ENCODE data around the gene MYO18A.
A peak's percentile ranks its signal among the peaks of the same experiment; 100 is the strongest.
"Not testable (repeated sequence)": the region's sequence is repeated elsewhere in the genome, so short reads cannot be mapped to it uniquely, and the experiment has no call there.

MYO18A gene

GRCh38 chr17:29151567-29151966, 28.6 kb downstream of the MYO18A start:
- H3K9ac ChIP-seq (ENCODE audit: low read length in 5 of 5), result no peak overlapping the region
- peaks cover 20 to 53% (median 47%) of the 10 kb centered on the region in 5 donors for H3K4me1 ChIP-seq (ENCODE audit: control insufficient read depth in 5 of 5, insufficient read depth in 5 of 5, low read length in 5 of 5)
- no peaks in the 10 kb centered on the region for H3K9me3 ChIP-seq (ENCODE audit: control insufficient read depth in 5 of 5, low read length in 5 of 5)
- no peaks in the 10 kb centered on the region for H3K27me3 ChIP-seq (ENCODE audit: control insufficient read depth in 5 of 5, insufficient read depth in 4 of 5, low read length in 5 of 5)
- no peaks in the 10 kb centered on the region for H3K36me3 ChIP-seq (ENCODE audit: control insufficient read depth in 5 of 5, insufficient read depth in 5 of 5, low read length in 5 of 5)
- no peak overlapping the region for H3K4me3 ChIP-seq (ENCODE audit: low read depth in 1 of 5, low read length in 5 of 5)
- H3K27ac ChIP-seq (ENCODE audit: low read depth, low read length), result no peak overlapping the region

GRCh38 chr17:29150161-29150560, 30.0 kb downstream of the MYO18A start:
- peak overlapping the region; percentile 74 for H3K27ac ChIP-seq (ENCODE audit: low read depth, low read length)
- H3K27me3 ChIP-seq (ENCODE audit: control insufficient read depth in 5 of 5, insufficient read depth in 4 of 5, low read length in 5 of 5), result no peaks in the 10 kb centered on the region
- no peaks in the 10 kb centered on the region for H3K9me3 ChIP-seq (ENCODE audit: control insufficient read depth in 5 of 5, low read length in 5 of 5)
- peak overlapping the region in 2 of 5 donors; percentile 81 to 85 for H3K9ac ChIP-seq (ENCODE audit: low read length in 5 of 5)
- no peak overlapping the region for H3K4me3 ChIP-seq (ENCODE audit: low read depth in 1 of 5, low read length in 5 of 5)
- H3K36me3 ChIP-seq (ENCODE audit: control insufficient read depth in 5 of 5, insufficient read depth in 5 of 5, low read length in 5 of 5), result no peaks in the 10 kb centered on the region
- H3K4me1 ChIP-seq (ENCODE audit: control insufficient read depth in 5 of 5, insufficient read depth in 5 of 5, low read length in 5 of 5), result peaks cover 10 to 46% (median 39%) of the 10 kb centered on the region in 5 donors

GRCh38 chr17:29149431-29150064, 30.6 kb downstream of the MYO18A start:
- peaks cover 6 to 44% (median 36%) of the 10 kb centered on the region in 5 donors for H3K4me1 ChIP-seq (ENCODE audit: control insufficient read depth in 5 of 5, insufficient read depth in 5 of 5, low read length in 5 of 5)
- no peaks in the 10 kb centered on the region for H3K27me3 ChIP-seq (ENCODE audit: control insufficient read depth in 5 of 5, insufficient read depth in 4 of 5, low read length in 5 of 5)
- no peaks in the 10 kb centered on the region for H3K9me3 ChIP-seq (ENCODE audit: control insufficient read depth in 5 of 5, low read length in 5 of 5)
- peak overlapping the region; percentile 74 for H3K27ac ChIP-seq (ENCODE audit: low read depth, low read length)
- H3K4me3 ChIP-seq (ENCODE audit: low read depth in 1 of 5, low read length in 5 of 5), result peak overlapping the region; percentile 65 to 76 (median 73)
- peak overlapping the region; percentile 63 to 85 (median 78) for H3K9ac ChIP-seq (ENCODE audit: low read length in 5 of 5)
- H3K36me3 ChIP-seq (ENCODE audit: control insufficient read depth in 5 of 5, insufficient read depth in 5 of 5, low read length in 5 of 5), result no peaks in the 10 kb centered on the region

- Histone ChIP-seq H3K36me3 (ENCODE audit: control insufficient read depth in 5 of 5, insufficient read depth in 5 of 5, low read length in 5 of 5) (no peaks in the 10 kb centered on the region), H3K27ac (ENCODE audit: low read depth, low read length) (peak overlapping the region; percentile 74), H3K9ac (ENCODE audit: low read length in 5 of 5) (peak overlapping the region; percentile 63 to 85 (median 78)), H3K4me3 (ENCODE audit: low read depth in 1 of 5, low read length in 5 of 5) (peak overlapping the region; percentile 65 to 76 (median 73)), H3K9me3 (ENCODE audit: control insufficient read depth in 5 of 5, low read length in 5 of 5) (no peaks in the 10 kb centered on the region), H3K4me1 (ENCODE audit: control insufficient read depth in 5 of 5, insufficient read depth in 5 of 5, low read length in 5 of 5) (peaks cover 3 to 38% (median 30%) of the 10 kb centered on the region in 5 donors), H3K27me3 (ENCODE audit: control insufficient read depth in 5 of 5, insufficient read depth in 4 of 5, low read length in 5 of 5) (no peaks in the 10 kb centered on the region)
These were observed 31.3 kb downstream of the MYO18A start for GRCh38 chr17:29148790-29149430.

- H3K9me3 ChIP-seq (ENCODE audit: control insufficient read depth in 5 of 5, low read length in 5 of 5), result no peaks in the 10 kb centered on the region
- H3K36me3 ChIP-seq (ENCODE audit: control insufficient read depth in 5 of 5, insufficient read depth in 5 of 5, low read length in 5 of 5), result no peaks in the 10 kb centered on the region
- H3K9ac ChIP-seq (ENCODE audit: low read length in 5 of 5), result peak overlapping the region in 4 of 5 donors; percentile 72 to 81 (median 78)
- peaks cover 3 to 37% (median 30%) of the 10 kb centered on the region in 5 donors for H3K4me1 ChIP-seq (ENCODE audit: control insufficient read depth in 5 of 5, insufficient read depth in 5 of 5, low read length in 5 of 5)
- H3K27me3 ChIP-seq (ENCODE audit: control insufficient read depth in 5 of 5, insufficient read depth in 4 of 5, low read length in 5 of 5), result no peaks in the 10 kb centered on the region
- peak overlapping the region; percentile 74 for H3K27ac ChIP-seq (ENCODE audit: low read depth, low read length)
- H3K4me3 ChIP-seq (ENCODE audit: low read depth in 1 of 5, low read length in 5 of 5), result peak overlapping the region; percentile 53 to 76 (median 71)
These were observed 31.9 kb downstream of the MYO18A start for GRCh38 chr17:29148257-29148789.

- H3K4me1 ChIP-seq (ENCODE audit: control insufficient read depth in 5 of 5, insufficient read depth in 5 of 5, low read length in 5 of 5), result peaks cover 3 to 37% (median 30%) of the 10 kb centered on the region in 5 donors
- H3K36me3 ChIP-seq (ENCODE audit: control insufficient read depth in 5 of 5, insufficient read depth in 5 of 5, low read length in 5 of 5), result no peaks in the 10 kb centered on the region
- H3K27ac ChIP-seq (ENCODE audit: low read depth, low read length), result no peak overlapping the region
These were observed 32.5 kb downstream of the MYO18A start for GRCh38 chr17:29147682-29148081.

GRCh38 chr17:29147228-29147627, 33.0 kb downstream of the MYO18A start:
- not testable (repeated sequence) for H3K36me3 ChIP-seq (ENCODE audit: control insufficient read depth in 5 of 5, insufficient read depth in 5 of 5, low read length in 5 of 5); H3K9ac ChIP-seq (ENCODE audit: low read length in 5 of 5); H3K27ac ChIP-seq (ENCODE audit: low read depth, low read length); H3K9me3 ChIP-seq (ENCODE audit: control insufficient read depth in 5 of 5, low read length in 5 of 5); H3K27me3 ChIP-seq (ENCODE audit: control insufficient read depth in 5 of 5, insufficient read depth in 4 of 5, low read length in 5 of 5); H3K4me3 ChIP-seq (ENCODE audit: low read depth in 1 of 5, low read length in 5 of 5)
- H3K4me1 ChIP-seq (ENCODE audit: control insufficient read depth in 5 of 5, insufficient read depth in 5 of 5, low read length in 5 of 5), result peaks cover 3 to 40% (median 34%) of the 10 kb centered on the region in 5 donors

More at GRCh38 chr17:29147682-29148081, 32.5 kb downstream of the MYO18A start:
- Histone ChIP-seq H3K4me3 (ENCODE audit: low read depth in 1 of 5, low read length in 5 of 5) (no peak overlapping the region), H3K9me3 (ENCODE audit: control insufficient read depth in 5 of 5, low read length in 5 of 5) (no peaks in the 10 kb centered on the region), H3K27me3 (ENCODE audit: control insufficient read depth in 5 of 5, insufficient read depth in 4 of 5, low read length in 5 of 5) (no peaks in the 10 kb centered on the region), H3K9ac (ENCODE audit: low read length in 5 of 5) (peak overlapping the region in 1 of 5 donors; percentile 78)

GRCh38 chr17:29146369-29146972, 33.7 kb downstream of the MYO18A start:
- Histone ChIP-seq H3K27ac (ENCODE audit: low read depth, low read length) (no peak overlapping the region), H3K27me3 (ENCODE audit: control insufficient read depth in 5 of 5, insufficient read depth in 4 of 5, low read length in 5 of 5) (no peaks in the 10 kb centered on the region), H3K4me1 (ENCODE audit: control insufficient read depth in 5 of 5, insufficient read depth in 5 of 5, low read length in 5 of 5) (peaks cover 4 to 44% (median 39%) of the 10 kb centered on the region in 5 donors), H3K9ac (ENCODE audit: low read length in 5 of 5) (no peak overlapping the region), H3K36me3 (ENCODE audit: control insufficient read depth in 5 of 5, insufficient read depth in 5 of 5, low read length in 5 of 5) (no peaks in the 10 kb centered on the region), H3K4me3 (ENCODE audit: low read depth in 1 of 5, low read length in 5 of 5) (no peak overlapping the region), H3K9me3 (ENCODE audit: control insufficient read depth in 5 of 5, low read length in 5 of 5) (no peaks in the 10 kb centered on the region)

GRCh38 chr17:29145289-29146073, 34.7 kb downstream of the MYO18A start:
- H3K9ac ChIP-seq (ENCODE audit: low read length in 5 of 5), result peak overlapping the region in 2 of 5 donors; percentile 38 to 46
- H3K9me3 ChIP-seq (ENCODE audit: control insufficient read depth in 5 of 5, low read length in 5 of 5), result no peaks in the 10 kb centered on the region
- H3K4me1 ChIP-seq (ENCODE audit: control insufficient read depth in 5 of 5, insufficient read depth in 5 of 5, low read length in 5 of 5), result peaks cover 10 to 53% (median 46%) of the 10 kb centered on the region in 5 donors
- H3K27me3 ChIP-seq (ENCODE audit: control insufficient read depth in 5 of 5, insufficient read depth in 4 of 5, low read length in 5 of 5), result no peaks in the 10 kb centered on the region
- no peak overlapping the region for H3K4me3 ChIP-seq (ENCODE audit: low read depth in 1 of 5, low read length in 5 of 5)
- H3K27ac ChIP-seq (ENCODE audit: low read depth, low read length), result no peak overlapping the region
- H3K36me3 ChIP-seq (ENCODE audit: control insufficient read depth in 5 of 5, insufficient read depth in 5 of 5, low read length in 5 of 5), result no peaks in the 10 kb centered on the region

Data from subcutaneous abdominal adipose tissue (tissue), 5 donors.